Thyroid gland (tissue), 4 donors: Measurements from ENCODE around the gene ANKRD6.
"Not testable (repeated sequence)": the region's sequence is repeated elsewhere in the genome, so short reads cannot be mapped to it uniquely, and the experiment has no call there.

ENCODE experiments used
- CTCF ChIP-seq, 6 experiments: fragments of 200-600 bp in 3 of 6; fragments of 450-650 bp in 3 of 6; sonication (generic) in 3 of 6; IDR thresholded peaks; one replicate each; pipeline ENCODE4 v1.5.1; 2016 to 2019; ENCODE audit warnings: antibody characterized with exemption in 6 of 6, mild to moderate bottlenecking in 2 of 6, inconsistent platforms in 1 of 6, moderate library complexity in 1 of 6
- POLR2A ChIP-seq, 2 donors: fragments of 450-650 bp; IDR thresholded peaks; one replicate each; pipeline ENCODE4 v1.6.1; 2017; ENCODE audit warnings: antibody characterized with exemption in 2 of 2, mild to moderate bottlenecking in 2 of 2, moderate library complexity in 1 of 2

GRCh38 chr6:89641581-89641980, 208.6 kb downstream of the ANKRD6 start:
- TF ChIP-seq CTCF, POLR2A (IDR thresholded peaks at IDR 0.05): not testable (repeated sequence)
